ENCODE measurements around the gene TRPC1.

Gene TRPC1

DNA sequence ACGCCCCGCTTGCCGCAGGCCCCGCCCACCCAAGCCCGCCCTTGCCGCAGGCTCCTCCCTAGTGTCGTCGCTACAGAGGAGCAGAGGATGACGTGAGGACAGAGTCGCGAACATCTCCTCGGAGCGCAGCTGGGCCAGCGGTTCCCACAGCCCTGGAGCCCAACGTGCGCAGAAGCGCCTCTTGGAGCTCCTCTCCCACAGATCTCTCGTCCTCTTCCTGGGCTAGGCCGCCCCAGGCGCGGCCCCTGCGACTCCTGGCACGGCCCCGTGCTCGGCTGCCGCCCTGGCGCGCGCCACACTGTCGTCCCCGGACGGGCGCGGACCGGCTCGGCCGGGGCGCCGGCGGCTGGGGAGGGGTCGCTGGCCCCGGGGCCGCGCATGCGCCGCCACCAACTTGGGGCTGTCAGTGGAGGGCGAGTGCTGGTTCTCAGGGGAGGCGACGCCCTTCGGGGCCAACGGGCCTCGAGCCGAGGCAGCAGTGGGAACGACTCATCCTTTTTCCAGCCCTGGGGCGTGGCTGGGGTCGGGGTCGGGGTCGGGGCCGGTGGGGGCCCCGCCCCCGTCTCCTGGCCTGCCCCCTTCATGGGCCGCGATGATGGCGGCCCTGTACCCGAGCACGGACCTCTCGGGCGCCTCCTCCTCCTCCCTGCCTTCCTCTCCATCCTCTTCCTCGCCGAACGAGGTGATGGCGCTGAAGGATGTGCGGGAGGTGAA lies at the start of gene TRPC1:
TSS of gene TRPC1 (plus strand) at position 67 of the 714 bp plus-strand sequence. CDS start at position 593, 526 bp downstream.
- peak within 1 kb of the TSS; percentile 56 for H3K27ac ChIP-seq (ENCODE audit: low read length)
- H3K4me3 ChIP-seq (ENCODE audit: low read length in 2 of 2) = peak within 1 kb of the TSS; percentile 90 to 91
- peaks cover 6% of the 10 kb centered on the region for H3K4me1 ChIP-seq (ENCODE audit: control insufficient read depth, insufficient read depth, low read length)
- H3K9me3 ChIP-seq (ENCODE audit: control insufficient read depth in 2 of 2, low read length in 2 of 2) = no peaks in the 10 kb centered on the region
- no peaks in the 10 kb centered on the region for H3K27me3 ChIP-seq (ENCODE audit: control insufficient read depth in 1 of 2, insufficient read depth in 2 of 2, low read length in 2 of 2)
- H3K9ac ChIP-seq (ENCODE audit: low read length in 2 of 2) = peak within 1 kb of the TSS; percentile 78 to 88
- peaks cover 0 to 3% of the 10 kb centered on the region in 2 donors for H3K36me3 ChIP-seq (ENCODE audit: control insufficient read depth in 2 of 2, insufficient read depth in 2 of 2, low read length in 2 of 2)

DNA sequence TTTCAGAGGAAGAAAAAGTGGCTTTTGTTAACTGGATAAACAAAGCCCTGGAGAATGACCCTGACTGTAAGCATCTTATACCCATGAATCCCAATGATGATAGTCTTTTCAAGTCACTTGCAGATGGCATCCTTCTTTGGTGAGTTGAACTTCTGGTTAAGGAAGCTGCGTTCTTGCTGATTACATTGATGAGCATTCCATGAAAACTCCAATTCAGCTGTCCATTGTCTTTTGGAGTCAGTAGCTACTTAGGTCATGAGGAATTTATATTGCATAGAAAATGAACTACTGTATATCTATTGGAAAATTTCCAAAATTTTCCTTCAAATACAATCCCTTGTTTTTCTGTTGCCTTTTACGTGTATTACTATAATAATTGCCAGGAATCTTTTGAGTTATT lies 47.7 kb upstream of the TRPC1 start:
- H3K27ac ChIP-seq (ENCODE audit: low read length) = no peak overlapping the region
- H3K4me3 ChIP-seq (ENCODE audit: low read length in 2 of 2) = no peak overlapping the region
- H3K27me3 ChIP-seq (ENCODE audit: control insufficient read depth in 1 of 2, insufficient read depth in 2 of 2, low read length in 2 of 2) = no peaks in the 10 kb centered on the region
- no peaks in the 10 kb centered on the region for H3K9me3 ChIP-seq (ENCODE audit: control insufficient read depth in 2 of 2, low read length in 2 of 2)
- H3K9ac ChIP-seq (ENCODE audit: low read length in 2 of 2) = no peak overlapping the region
- H3K4me1 ChIP-seq (ENCODE audit: control insufficient read depth, insufficient read depth, low read length) = no peaks in the 10 kb centered on the region
- H3K36me3 ChIP-seq (ENCODE audit: control insufficient read depth in 2 of 2, insufficient read depth in 2 of 2, low read length in 2 of 2) = no peaks in the 10 kb centered on the region

GRCh38 chr3:142680710-142681109 lies 43.1 kb upstream of the TRPC1 start:
- Histone ChIP-seq H3K4me1 (ENCODE audit: control insufficient read depth, insufficient read depth, low read length) (no peaks in the 10 kb centered on the region), H3K36me3 (ENCODE audit: control insufficient read depth in 2 of 2, insufficient read depth in 2 of 2, low read length in 2 of 2) (no peaks in the 10 kb centered on the region), H3K9ac (ENCODE audit: low read length in 2 of 2) (no peak overlapping the region), H3K27ac (ENCODE audit: low read length) (no peak overlapping the region), H3K4me3 (ENCODE audit: low read length in 2 of 2) (no peak overlapping the region), H3K27me3 (ENCODE audit: control insufficient read depth in 1 of 2, insufficient read depth in 2 of 2, low read length in 2 of 2) (no peaks in the 10 kb centered on the region), H3K9me3 (ENCODE audit: control insufficient read depth in 2 of 2, low read length in 2 of 2) (no peaks in the 10 kb centered on the region)

GRCh38 chr3:142690613-142691012 lies 33.2 kb upstream of the TRPC1 start:
- H3K27me3 ChIP-seq (ENCODE audit: control insufficient read depth in 1 of 2, insufficient read depth in 2 of 2, low read length in 2 of 2) = no peaks in the 10 kb centered on the region
- H3K4me3 ChIP-seq (ENCODE audit: low read length in 2 of 2) = no peak overlapping the region
- no peaks in the 10 kb centered on the region for H3K4me1 ChIP-seq (ENCODE audit: control insufficient read depth, insufficient read depth, low read length)
- no peak overlapping the region for H3K9ac ChIP-seq (ENCODE audit: low read length in 2 of 2)
- H3K9me3 ChIP-seq (ENCODE audit: control insufficient read depth in 2 of 2, low read length in 2 of 2) = no peaks in the 10 kb centered on the region
- H3K36me3 ChIP-seq (ENCODE audit: control insufficient read depth in 2 of 2, insufficient read depth in 2 of 2, low read length in 2 of 2) = no peaks in the 10 kb centered on the region
- H3K27ac ChIP-seq (ENCODE audit: low read length) = no peak overlapping the region

DNA sequence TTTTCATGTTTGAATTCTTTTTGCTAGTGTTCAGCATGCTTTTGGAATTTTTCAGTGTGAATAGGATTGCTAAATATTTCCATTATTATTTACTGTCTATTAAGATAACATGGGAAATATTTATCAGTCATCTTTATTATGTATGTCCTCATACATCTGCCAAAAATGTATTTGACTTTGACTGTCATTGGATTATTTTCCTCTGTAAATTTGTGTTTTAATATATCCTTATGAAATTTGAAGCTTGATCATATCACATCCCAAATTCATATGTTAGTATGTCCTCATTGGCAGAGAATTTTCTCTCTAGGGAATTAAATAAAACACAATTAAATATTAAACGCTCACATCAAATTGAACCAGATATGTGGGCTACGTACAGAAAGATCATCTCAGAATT lies 32.3 kb upstream of the TRPC1 start:
- Histone ChIP-seq H3K36me3 (ENCODE audit: control insufficient read depth in 2 of 2, insufficient read depth in 2 of 2, low read length in 2 of 2) (no peaks in the 10 kb centered on the region), H3K9me3 (ENCODE audit: control insufficient read depth in 2 of 2, low read length in 2 of 2) (no peaks in the 10 kb centered on the region), H3K9ac (ENCODE audit: low read length in 2 of 2) (no peak overlapping the region), H3K27me3 (ENCODE audit: control insufficient read depth in 1 of 2, insufficient read depth in 2 of 2, low read length in 2 of 2) (no peaks in the 10 kb centered on the region), H3K4me1 (ENCODE audit: control insufficient read depth, insufficient read depth, low read length) (no peaks in the 10 kb centered on the region), H3K27ac (ENCODE audit: low read length) (no peak overlapping the region), H3K4me3 (ENCODE audit: low read length in 2 of 2) (no peak overlapping the region)

DNA sequence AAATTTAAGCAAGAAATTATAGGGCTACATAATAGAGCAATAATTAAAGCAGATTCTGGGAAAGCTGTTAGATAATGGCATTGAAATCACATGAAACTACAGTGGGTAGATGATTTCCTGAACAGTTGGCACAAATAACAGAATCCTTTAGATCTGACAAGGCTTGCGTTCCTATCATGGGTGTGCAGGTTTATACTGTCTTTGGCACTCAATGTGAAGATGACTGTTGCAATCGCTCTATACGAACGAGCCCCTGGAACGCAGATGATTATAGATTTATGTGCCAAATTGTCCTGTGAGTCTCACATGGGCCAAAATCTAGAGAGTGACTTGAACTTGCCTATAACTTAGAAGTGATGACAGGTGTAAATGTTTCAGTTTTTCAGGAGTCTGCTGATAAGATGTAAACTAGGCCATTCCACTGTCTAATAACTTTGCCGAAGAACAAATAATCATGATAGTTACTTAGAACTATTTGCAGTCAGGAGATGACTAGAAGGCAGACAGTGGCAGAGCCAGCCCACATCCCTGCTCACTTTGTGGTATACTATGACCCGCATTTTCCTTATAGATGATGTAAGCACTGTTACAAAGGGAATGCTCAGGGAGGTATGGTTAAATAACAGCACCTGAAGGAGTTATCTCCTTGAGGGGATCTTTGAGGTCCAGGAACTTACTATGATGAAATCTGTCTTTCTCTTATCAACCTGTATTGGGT lies 30.5 kb upstream of the TRPC1 start:
- H3K27ac ChIP-seq (ENCODE audit: low read length) = no peak overlapping the region
- no peak overlapping the region for H3K4me3 ChIP-seq (ENCODE audit: low read length in 2 of 2)
- H3K27me3 ChIP-seq (ENCODE audit: control insufficient read depth in 1 of 2, insufficient read depth in 2 of 2, low read length in 2 of 2) = no peaks in the 10 kb centered on the region
- H3K9ac ChIP-seq (ENCODE audit: low read length in 2 of 2) = no peak overlapping the region
- H3K36me3 ChIP-seq (ENCODE audit: control insufficient read depth in 2 of 2, insufficient read depth in 2 of 2, low read length in 2 of 2) = no peaks in the 10 kb centered on the region
- H3K4me1 ChIP-seq (ENCODE audit: control insufficient read depth, insufficient read depth, low read length) = no peaks in the 10 kb centered on the region
- no peaks in the 10 kb centered on the region for H3K9me3 ChIP-seq (ENCODE audit: control insufficient read depth in 2 of 2, low read length in 2 of 2)

GRCh38 chr3:142694225-142694624 lies 29.6 kb upstream of the TRPC1 start:
- Histone ChIP-seq H3K9me3 (ENCODE audit: control insufficient read depth in 2 of 2, low read length in 2 of 2) (no peaks in the 10 kb centered on the region), H3K4me1 (ENCODE audit: control insufficient read depth, insufficient read depth, low read length) (no peaks in the 10 kb centered on the region), H3K9ac (ENCODE audit: low read length in 2 of 2) (no peak overlapping the region), H3K27ac (ENCODE audit: low read length) (no peak overlapping the region), H3K27me3 (ENCODE audit: control insufficient read depth in 1 of 2, insufficient read depth in 2 of 2, low read length in 2 of 2) (no peaks in the 10 kb centered on the region), H3K36me3 (ENCODE audit: control insufficient read depth in 2 of 2, insufficient read depth in 2 of 2, low read length in 2 of 2) (no peaks in the 10 kb centered on the region), H3K4me3 (ENCODE audit: low read length in 2 of 2) (no peak overlapping the region)

DNA sequence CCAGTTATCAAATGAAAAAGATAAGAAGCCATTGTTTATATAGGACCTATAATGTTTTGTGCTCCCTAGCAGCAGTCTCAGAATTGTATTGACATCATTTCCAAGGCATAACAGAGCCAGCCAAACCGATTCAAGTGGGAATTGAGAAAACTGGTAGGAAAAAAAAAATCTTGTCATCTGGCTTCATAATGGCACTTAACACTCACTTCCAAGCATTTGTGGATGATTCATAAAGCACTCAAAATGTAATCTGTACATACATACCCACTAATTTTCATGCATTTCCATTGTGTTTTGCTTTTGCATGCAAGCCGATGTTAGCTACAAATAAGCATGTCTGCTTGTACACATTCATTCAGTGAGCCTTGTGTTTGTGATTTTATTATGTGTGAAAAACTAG lies 18.6 kb upstream of the TRPC1 start:
- no peak overlapping the region for H3K4me3 ChIP-seq (ENCODE audit: low read length in 2 of 2)
- H3K9me3 ChIP-seq (ENCODE audit: control insufficient read depth in 2 of 2, low read length in 2 of 2) = no peaks in the 10 kb centered on the region
- H3K27me3 ChIP-seq (ENCODE audit: control insufficient read depth in 1 of 2, insufficient read depth in 2 of 2, low read length in 2 of 2) = no peaks in the 10 kb centered on the region
- no peaks in the 10 kb centered on the region for H3K4me1 ChIP-seq (ENCODE audit: control insufficient read depth, insufficient read depth, low read length)
- H3K27ac ChIP-seq (ENCODE audit: low read length) = no peak overlapping the region
- H3K9ac ChIP-seq (ENCODE audit: low read length in 2 of 2) = no peak overlapping the region
- no peaks in the 10 kb centered on the region for H3K36me3 ChIP-seq (ENCODE audit: control insufficient read depth in 2 of 2, insufficient read depth in 2 of 2, low read length in 2 of 2)

- Histone ChIP-seq H3K36me3 (ENCODE audit: control insufficient read depth in 2 of 2, insufficient read depth in 2 of 2, low read length in 2 of 2) (no peaks in the 10 kb centered on the region), H3K27ac (ENCODE audit: low read length) (no peak overlapping the region), H3K27me3 (ENCODE audit: control insufficient read depth in 1 of 2, insufficient read depth in 2 of 2, low read length in 2 of 2) (no peaks in the 10 kb centered on the region)
Measured at GRCh38 chr3:142706321-142707127, 17.3 kb upstream of the TRPC1 start.

GRCh38 chr3:142709207-142709606 lies 14.6 kb upstream of the TRPC1 start:
- H3K27me3 ChIP-seq (ENCODE audit: control insufficient read depth in 1 of 2, insufficient read depth in 2 of 2, low read length in 2 of 2) = no peaks in the 10 kb centered on the region
- no peaks in the 10 kb centered on the region for H3K4me1 ChIP-seq (ENCODE audit: control insufficient read depth, insufficient read depth, low read length)
- no peak overlapping the region for H3K27ac ChIP-seq (ENCODE audit: low read length)
- no peak overlapping the region for H3K9ac ChIP-seq (ENCODE audit: low read length in 2 of 2)
- H3K9me3 ChIP-seq (ENCODE audit: control insufficient read depth in 2 of 2, low read length in 2 of 2) = no peaks in the 10 kb centered on the region
- no peak overlapping the region for H3K4me3 ChIP-seq (ENCODE audit: low read length in 2 of 2)
- H3K36me3 ChIP-seq (ENCODE audit: control insufficient read depth in 2 of 2, insufficient read depth in 2 of 2, low read length in 2 of 2) = no peaks in the 10 kb centered on the region

More at GRCh38 chr3:142706321-142707127, 17.3 kb upstream of the TRPC1 start:
- Histone ChIP-seq H3K9ac (ENCODE audit: low read length in 2 of 2) (no peak overlapping the region), H3K4me1 (ENCODE audit: control insufficient read depth, insufficient read depth, low read length) (no peaks in the 10 kb centered on the region), H3K9me3 (ENCODE audit: control insufficient read depth in 2 of 2, low read length in 2 of 2) (no peaks in the 10 kb centered on the region), H3K4me3 (ENCODE audit: low read length in 2 of 2) (no peak overlapping the region)

Data from stomach smooth muscle (tissue), 2 donors.